GM12878 (cell line): ENCODE data around the gene RSF1. TPM values are rescaled to one million over a fixed set of nuclear protein-coding genes. Genes with fewer than 3 reads are reported as not detected.

Experiments
- ATAC-seq: fragments of 200-7000 bp; cut with Tn5 transposase; 3 replicates; pipeline ENCODE4 v1.9.1; 2020; ENCODE audit warnings: mild to moderate bottlenecking, moderate library complexity
- BruUV-seq: library from RNA; stranded (reverse); fragments of 400-500 nt; replicated peaks from 2 replicates; lab custom pipeline; 2021; lab: Mats Ljungman, UMichigan
- CTCF ChIA-PET: fragments of 300-600 bp; sonication (Branson Sonifier 250); formaldehyde crosslinking; extraction: SDS; loops from one replicate; lab custom pipeline; 2021; ENCODE audit warnings: inconsistent platforms; lab: Yijun Ruan, JAX
- POLR2A ChIA-PET: fragments of 350-600 bp; formaldehyde crosslinking; extraction: SDS; loops from one replicate; lab custom pipeline; 2021; ENCODE audit warnings: inconsistent platforms; lab: Charles Lee
- RAD21 ChIA-PET: fragments of 300-600 bp; sonication (Branson Sonifier 250); formaldehyde crosslinking; loops from one replicate; lab custom pipeline; 2023; ENCODE audit warnings: antibody characterized with exemption; ENCODE audit not compliant: unreplicated experiment; lab: Charles Lee
- SMC1A ChIA-PET: fragments of 300-600 bp; sonication (Branson Sonifier 250); formaldehyde crosslinking; loops from one replicate; lab custom pipeline; 2023; ENCODE audit not compliant: unreplicated experiment, uncharacterized antibody; lab: Charles Lee
- DNase-seq: peaks from one replicate; pipeline ENCODE4 v3.0.0-alpha.2; 2011; ENCODE audit warnings: low read depth, low spot score
- FAIRE-seq: peaks from 3 replicates; lab custom pipeline; 2011; peaks lifted over from hg19 to GRCh38; lab: Jason Lieb, UNC
- H2AFZ ChIP-seq: 2 replicates; pipeline ENCODE4 v1.6.0; 2011; ENCODE audit warnings: low read depth, low read length, control low read depth; ENCODE audit not compliant: control insufficient read depth
- H3K27ac ChIP-seq: 2 replicates; pipeline ENCODE4 v1.5.1; 2011; ENCODE audit warnings: control low read depth; ENCODE audit not compliant: control insufficient read depth, insufficient read depth
- H3K27me3 ChIP-seq, 2 experiments: replicated peaks in 1 of 2; 2 replicates each; pipeline versions ENCODE4 v1.6.0 to v1.6.1; 2011; ENCODE audit warnings: low read length in 1 of 2; ENCODE audit not compliant: control insufficient read depth in 2 of 2, insufficient read depth in 2 of 2
- H3K36me3 ChIP-seq, 2 experiments: 2 replicates each; pipeline ENCODE4 v1.5.1; 2011; ENCODE audit warnings: low read length in 1 of 2; ENCODE audit not compliant: control insufficient read depth in 2 of 2, insufficient read depth in 2 of 2
- H3K4me1 ChIP-seq: 2 replicates; pipeline ENCODE4 v1.6.1; 2011; ENCODE audit warnings: mild to moderate bottlenecking, low read length, moderate library complexity, mixed read lengths; ENCODE audit not compliant: control insufficient read depth, insufficient read depth
- H3K4me2 ChIP-seq: 2 replicates; pipeline ENCODE4 v1.6.0; 2011; ENCODE audit warnings: control low read depth; ENCODE audit not compliant: control insufficient read depth, insufficient read depth
- H3K4me3 ChIP-seq: fragments of 200-600 bp; sonication (generic); 2 replicates; pipeline ENCODE4 v1.5.1; 2016
- H3K79me2 ChIP-seq: 2 replicates; pipeline ENCODE4 v1.6.0; 2011; ENCODE audit warnings: low read length; ENCODE audit not compliant: control insufficient read depth, insufficient read depth
- H3K9ac ChIP-seq: 2 replicates; pipeline ENCODE4 v1.8.0; 2011; ENCODE audit warnings: low read length, control low read depth, mixed read lengths; ENCODE audit not compliant: control insufficient read depth, insufficient read depth
- H3K9me3 ChIP-seq: replicated peaks from 3 replicates; pipeline ENCODE4 v1.5.1; 2011; ENCODE audit warnings: mild to moderate bottlenecking, low read length; ENCODE audit not compliant: control insufficient read depth, insufficient read depth
- H4K20me1 ChIP-seq: 2 replicates; pipeline ENCODE4 v1.6.0; 2011; ENCODE audit not compliant: control insufficient read depth, insufficient read depth
- NFYA ChIP-seq: IDR thresholded peaks from 2 replicates; pipeline ENCODE4 v1.6.1; 2011; ENCODE audit warnings: low read depth, mild to moderate bottlenecking, low read length, improper control_type of control experiment, borderline replicate concordance
- ZSCAN29 ChIP-seq: fragments of 450-650 bp; IDR thresholded peaks from 2 replicates; pipeline ENCODE4 v1.6.1; 2017; ENCODE audit warnings: mild to moderate bottlenecking, moderate library complexity
- WGBS: methylation state at CpG from one replicate; pipeline ENCODE4 v1.1.6; 2016; ENCODE audit warnings: low lambda C conversion rate; ENCODE audit not compliant: insufficient replicate concordance, insufficient coverage; ENCODE audit errors: missing lambda C conversion rate; 5-methylcytosine and 5-hydroxymethylcytosine counted together
- in situ Hi-C: fragments of 300-500 bp; cut with MboI; formaldehyde crosslinking; loops from 9 replicates; pipeline ENCODE4 v1.14.3; 2018; ENCODE audit warnings: mixed read lengths
- intact Hi-C: fragments of 100-400 bp; cut with micrococcal nuclease; formaldehyde crosslinking; loops from one replicate; pipeline ENCODE4 v1.14.2; 2022; ENCODE audit not compliant: unreplicated experiment
- polyA plus RNA-seq, 11 experiments: library from polyadenylated mRNA; depleted of rRNA in 4 of 11; unstranded in 6 of 11; stranded (reverse) in 5 of 11; fragments of >200 nt; fragmentation: Nextera tagmentation in 4 of 11; fragmentation: Illumina TruSeq in 1 of 11; extraction: Ambion mirVana in 4 of 11; extraction: Trizol in 1 of 11; gene quantifications; 1 replicate in 1 of 11; 2 replicates in 10 of 11; pipeline versions ENCODE4 v1.2.1 to v1.2.3, GENCODE V29; 2011 to 2016; ENCODE audit warnings: inconsistent platforms in 2 of 11, missing spikeins in 2 of 11, low read depth in 1 of 11
- total RNA-seq, 4 experiments: library from RNA; depleted of rRNA in 3 of 4; stranded (reverse); fragments of >200 nt in 3 of 4; fragmentation: Illumina TruSeq in 1 of 4; extraction: Trizol in 1 of 4; gene quantifications; 2 replicates each; pipeline versions ENCODE4 v1.2.1 to v1.2.3, GENCODE V29; 2013 to 2021
- TF ChIP-seq, protein P1 (sequence below): fragments of 150-350 bp; IDR thresholded peaks from 2 replicates; pipeline ENCODE4 v1.6.1; 2014; ENCODE audit warnings: mild to moderate bottlenecking, low read depth, low read length
- TF ChIP-seq, protein P2 (sequence below): IDR thresholded peaks from 2 replicates; pipeline ENCODE4 v1.6.1; 2011; ENCODE audit warnings: low read depth, low read length, improper control_type of control experiment, borderline replicate concordance

The RSF1 gene
- total and polyA plus RNA-seq, 10 of the 15 experiments (the other 5 are each of a cell fraction or from before 2014, with no cell fraction given), result 9.0 to 45.3 (median 30.0) TPM

DNA sequence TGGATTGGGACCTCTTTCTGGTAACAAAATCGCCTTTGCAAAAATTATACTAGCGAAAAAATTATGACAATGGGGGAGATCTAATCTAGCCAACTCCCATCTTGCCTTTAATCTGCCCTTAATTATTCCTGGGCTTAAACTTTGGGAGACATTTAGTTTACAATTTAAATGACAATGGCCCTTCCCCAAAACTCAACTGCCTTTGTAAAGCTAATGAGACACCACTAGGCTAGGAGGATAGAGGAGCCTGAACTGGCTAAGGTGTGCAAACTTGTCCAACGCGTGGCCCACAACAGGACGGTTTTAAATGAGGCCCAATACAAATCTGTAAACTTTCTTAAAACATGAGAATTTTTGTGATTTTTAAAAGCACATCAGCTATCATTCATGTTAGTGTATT is 67.3 kb downstream of the RSF1 start:
- no peak for ATAC-seq
- SMC1A ChIA-PET, result interaction anchor here (1.0 kb wide), 1 partner anchor 9 kb away, joined by 3 read pairs; no protein-coding TSS in a partner anchor
- RAD21 ChIA-PET, result no interaction called here
- no peaks in the 10 kb centered on the region; the same call in none of the 2 replicates for H4K20me1 ChIP-seq
- H3K9ac ChIP-seq, result no peak overlapping the region
- POLR2A ChIA-PET, result no interaction called here
- no peaks in the 10 kb centered on the region for H3K9me3 ChIP-seq
- no peaks in the 10 kb centered on the region for H3K27me3 ChIP-seq
- no peak for FAIRE-seq
- H3K4me2 ChIP-seq, result no peak overlapping the region
- CTCF ChIA-PET, result no interaction called here
- no peak for TF ChIP-seq NFYA
- TF ChIP-seq, protein P1, sequence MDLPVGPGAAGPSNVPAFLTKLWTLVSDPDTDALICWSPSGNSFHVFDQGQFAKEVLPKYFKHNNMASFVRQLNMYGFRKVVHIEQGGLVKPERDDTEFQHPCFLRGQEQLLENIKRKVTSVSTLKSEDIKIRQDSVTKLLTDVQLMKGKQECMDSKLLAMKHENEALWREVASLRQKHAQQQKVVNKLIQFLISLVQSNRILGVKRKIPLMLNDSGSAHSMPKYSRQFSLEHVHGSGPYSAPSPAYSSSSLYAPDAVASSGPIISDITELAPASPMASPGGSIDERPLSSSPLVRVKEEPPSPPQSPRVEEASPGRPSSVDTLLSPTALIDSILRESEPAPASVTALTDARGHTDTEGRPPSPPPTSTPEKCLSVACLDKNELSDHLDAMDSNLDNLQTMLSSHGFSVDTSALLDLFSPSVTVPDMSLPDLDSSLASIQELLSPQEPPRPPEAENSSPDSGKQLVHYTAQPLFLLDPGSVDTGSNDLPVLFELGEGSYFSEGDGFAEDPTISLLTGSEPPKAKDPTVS, result no peak
- TF ChIP-seq ZSCAN29, result no peak
- TF ChIP-seq, protein P2, sequence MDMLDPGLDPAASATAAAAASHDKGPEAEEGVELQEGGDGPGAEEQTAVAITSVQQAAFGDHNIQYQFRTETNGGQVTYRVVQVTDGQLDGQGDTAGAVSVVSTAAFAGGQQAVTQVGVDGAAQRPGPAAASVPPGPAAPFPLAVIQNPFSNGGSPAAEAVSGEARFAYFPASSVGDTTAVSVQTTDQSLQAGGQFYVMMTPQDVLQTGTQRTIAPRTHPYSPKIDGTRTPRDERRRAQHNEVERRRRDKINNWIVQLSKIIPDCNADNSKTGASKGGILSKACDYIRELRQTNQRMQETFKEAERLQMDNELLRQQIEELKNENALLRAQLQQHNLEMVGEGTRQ, result no peak
- TF ChIP-seq, all 136 proteins: peak for 0
- Histone ChIP-seq H3K4me1 (no peaks in the 10 kb centered on the region), H3K27ac (no peak overlapping the region), H2AFZ (no peak overlapping the region), H3K36me3 (peaks cover 0 to 13% of the 10 kb centered on the region in 2 experiments; a peak in 1 of 4 replicates), H3K4me3 (no peak overlapping the region), H3K79me2 (no peaks in the 10 kb centered on the region; the same call in none of the 2 replicates)
- intact Hi-C loops (no loop called here), in situ Hi-C loops (no loop called here)
- no peak for DNase-seq
- BruUV-seq, result TSS peak; percentile 21
- 100% methylated on average over 5 of the region's 5 CpGs for WGBS
